SK-N-SH (cell line): ENCODE data around the gene XIRP2. TPM values are rescaled to one million over a fixed set of nuclear protein-coding genes. Genes with fewer than 3 reads are reported as not detected.

Source experiments
- CTCF ChIA-PET: fragments of 300-600, 350-600 bp; formaldehyde crosslinking; extraction: SDS; loops from one replicate; lab custom pipeline; 2021; lab: Yijun Ruan, JAX
- POLR2A ChIA-PET: fragments of 350-600 bp; sonication (Branson Sonifier 250); formaldehyde crosslinking; extraction: SDS; loops from one replicate; lab custom pipeline; 2020; ENCODE audit warnings: antibody characterized with exemption, inconsistent platforms; lab: Yijun Ruan, JAX
- DNase-seq: peaks from one replicate; pipeline ENCODE4 v3.0.0; 2012
- H2AFZ ChIP-seq: fragments of 200-600 bp; sonication (generic); 2 replicates; pipeline ENCODE4 v1.8.1; 2016; ENCODE audit warnings: antibody characterized with exemption, mild to moderate bottlenecking, low read depth
- H3F3A ChIP-seq: fragments of 200-600 bp; sonication (generic); replicated peaks from 2 replicates; pipeline ENCODE3; 2016; ENCODE audit warnings: antibody characterized with exemption, mild to moderate bottlenecking; ENCODE audit not compliant: insufficient read depth
- H3K27ac ChIP-seq, 2 experiments: fragments of 200-500 bp in 1 of 2; fragments of 200-600 bp in 1 of 2; sonication (Bioruptor generic) in 1 of 2; sonication (generic), shearing (Covaris generic) in 1 of 2; 2 replicates each; pipeline versions ENCODE4 v1.5.1 to v1.6.1; 2014 to 2016; ENCODE audit warnings: low read depth in 2 of 2, inconsistent platforms in 1 of 2, low read length in 1 of 2, mild to moderate bottlenecking in 1 of 2, mixed read lengths in 1 of 2
- H3K27me3 ChIP-seq: fragments of 200-600 bp; sonication (generic), shearing (Covaris generic); 2 replicates; pipeline ENCODE4 v1.6.1; 2016; ENCODE audit warnings: mixed run types; ENCODE audit not compliant: insufficient read depth
- H3K36me3 ChIP-seq, 2 experiments: fragments of 200-500 bp in 1 of 2; fragments of 200-600 bp in 1 of 2; sonication (Bioruptor generic) in 1 of 2; sonication (generic) in 1 of 2; replicated peaks in 1 of 2; 2 replicates each; pipeline versions ENCODE3 to v1.5.1; 2014 to 2016; ENCODE audit warnings: low read length in 1 of 2, mild to moderate bottlenecking in 1 of 2; ENCODE audit not compliant: insufficient read depth in 2 of 2, control insufficient read depth in 1 of 2
- H3K4me1 ChIP-seq, 2 experiments: fragments of 200-500 bp in 1 of 2; fragments of 200-600 bp in 1 of 2; sonication (Bioruptor generic) in 1 of 2; sonication (generic), shearing (Covaris generic) in 1 of 2; 2 replicates each; pipeline versions ENCODE4 v1.5.1 to v1.6.1; 2014 to 2016; ENCODE audit warnings: low read depth in 1 of 2, low read length in 1 of 2, mixed run types in 1 of 2; ENCODE audit not compliant: insufficient read depth in 2 of 2, control insufficient read depth in 1 of 2
- H3K4me2 ChIP-seq: fragments of 200-600 bp; sonication (generic), shearing (Covaris generic); 2 replicates; pipeline ENCODE4 v1.6.1; 2017; ENCODE audit warnings: mixed run types
- H3K4me3 ChIP-seq, 2 experiments: fragments of 200-500 bp in 1 of 2; fragments of 200-600 bp in 1 of 2; sonication (Bioruptor generic) in 1 of 2; sonication (generic), shearing (Covaris generic) in 1 of 2; 2 replicates each; pipeline versions ENCODE4 v1.5.1 to v1.8.1; 2014 to 2016; ENCODE audit warnings: low read depth in 2 of 2, inconsistent platforms in 1 of 2, low read length in 1 of 2, mild to moderate bottlenecking in 1 of 2, mixed read lengths in 1 of 2, moderate library complexity in 1 of 2
- H3K79me2 ChIP-seq: fragments of 200-600 bp; sonication (generic); 2 replicates; pipeline ENCODE4 v1.8.1; 2017; ENCODE audit warnings: mild to moderate bottlenecking; ENCODE audit not compliant: insufficient read depth
- H3K9ac ChIP-seq: fragments of 200-600 bp; sonication (generic); 2 replicates; pipeline ENCODE4 v1.6.1; 2017; ENCODE audit warnings: mixed run types
- H3K9me2 ChIP-seq: fragments of 200-600 bp; sonication (generic); 2 replicates; pipeline ENCODE4 v1.6.1; 2017; ENCODE audit warnings: mixed run types
- H3K9me3 ChIP-seq: fragments of 200-600 bp; sonication (generic); 2 replicates; pipeline ENCODE4 v1.6.1; 2017; ENCODE audit warnings: mixed run types, mild to moderate bottlenecking, moderate library complexity
- H4K20me1 ChIP-seq: fragments of 200-600 bp; sonication (generic); 2 replicates; pipeline ENCODE4 v1.6.1; 2017; ENCODE audit warnings: mild to moderate bottlenecking, mixed run types; ENCODE audit not compliant: insufficient read depth
- CTCF ChIP-seq: fragments of 200-600 bp; sonication (generic); IDR thresholded peaks from 2 replicates; pipeline ENCODE4 v1.6.1; 2017; ENCODE audit warnings: antibody characterized with exemption, mild to moderate bottlenecking, moderate library complexity
- EZH2phosphoT487 ChIP-seq: fragments of 200-600 bp; sonication (generic); IDR thresholded peaks from 2 replicates; pipeline ENCODE4 v1.6.1; 2017; ENCODE audit warnings: low read depth, mixed run types, mild to moderate bottlenecking, antibody characterized with exemption, moderate library complexity, borderline replicate concordance
- FOSL2 ChIP-seq: IDR thresholded peaks from 2 replicates; pipeline ENCODE4 v1.4.0; 2012; ENCODE audit warnings: low read depth, mild to moderate bottlenecking, moderate library complexity, borderline replicate concordance
- FOXM1 ChIP-seq: IDR thresholded peaks from 2 replicates; pipeline ENCODE4 v1.4.0; 2012; ENCODE audit warnings: low read depth, mild to moderate bottlenecking
- GABPA ChIP-seq: IDR thresholded peaks from 2 replicates; pipeline ENCODE4 v1.4.0; 2012; ENCODE audit warnings: low read depth, mild to moderate bottlenecking
- GATA2 ChIP-seq: sonication (generic); formaldehyde crosslinking; IDR thresholded peaks from 2 replicates; pipeline ENCODE4 v1.5.0; 2020; ENCODE audit warnings: mild to moderate bottlenecking, missing genetic modification reagents
- MEF2A ChIP-seq: IDR thresholded peaks from 2 replicates; pipeline ENCODE4 v1.4.0; 2012; ENCODE audit warnings: low read depth, borderline replicate concordance
- NFIC ChIP-seq: IDR thresholded peaks from 2 replicates; pipeline ENCODE4 v1.4.0; 2012; ENCODE audit warnings: borderline replicate concordance
- PBX3 ChIP-seq: IDR thresholded peaks from 2 replicates; pipeline ENCODE4; 2012
- POLR2AphosphoS5 ChIP-seq: IDR thresholded peaks from 2 replicates; pipeline ENCODE4 v1.6.1; 2012; ENCODE audit warnings: low read depth, low read length
- RAD21 ChIP-seq: IDR thresholded peaks from 2 replicates; pipeline ENCODE4 v1.6.1; 2012; ENCODE audit warnings: mild to moderate bottlenecking, low read length
- RFX5 ChIP-seq: IDR thresholded peaks from 2 replicates; pipeline ENCODE4 v1.6.1; 2012; ENCODE audit warnings: mild to moderate bottlenecking, improper control_type of control experiment, low read length
- RXRA ChIP-seq: IDR thresholded peaks from 2 replicates; pipeline ENCODE4 v1.4.0; 2012; ENCODE audit warnings: low read depth, mild to moderate bottlenecking, borderline replicate concordance
- TCF12 ChIP-seq: IDR thresholded peaks from 2 replicates; pipeline ENCODE4 v1.4.0; 2012
- WGBS: methylation state at CpG from one replicate; pipeline ENCODE4 v1.1.6; 2017; ENCODE audit warnings: low lambda C conversion rate; 5-methylcytosine and 5-hydroxymethylcytosine counted together
- polyA plus RNA-seq, 3 experiments: library from polyadenylated mRNA; depleted of rRNA; stranded (reverse); fragments of >200 nt; gene quantifications; 2 replicates each; pipeline ENCODE4 v1.2.3, GENCODE V29; 2012
- TF ChIP-seq, protein P1 (sequence below): IDR thresholded peaks from 2 replicates; pipeline ENCODE4 v1.4.0; 2012; ENCODE audit warnings: low read depth

XIRP2 gene
- polyA plus RNA-seq, 1 of the 3 experiments (the other 2 are of a cell fraction): 0.02 TPM

DNA sequence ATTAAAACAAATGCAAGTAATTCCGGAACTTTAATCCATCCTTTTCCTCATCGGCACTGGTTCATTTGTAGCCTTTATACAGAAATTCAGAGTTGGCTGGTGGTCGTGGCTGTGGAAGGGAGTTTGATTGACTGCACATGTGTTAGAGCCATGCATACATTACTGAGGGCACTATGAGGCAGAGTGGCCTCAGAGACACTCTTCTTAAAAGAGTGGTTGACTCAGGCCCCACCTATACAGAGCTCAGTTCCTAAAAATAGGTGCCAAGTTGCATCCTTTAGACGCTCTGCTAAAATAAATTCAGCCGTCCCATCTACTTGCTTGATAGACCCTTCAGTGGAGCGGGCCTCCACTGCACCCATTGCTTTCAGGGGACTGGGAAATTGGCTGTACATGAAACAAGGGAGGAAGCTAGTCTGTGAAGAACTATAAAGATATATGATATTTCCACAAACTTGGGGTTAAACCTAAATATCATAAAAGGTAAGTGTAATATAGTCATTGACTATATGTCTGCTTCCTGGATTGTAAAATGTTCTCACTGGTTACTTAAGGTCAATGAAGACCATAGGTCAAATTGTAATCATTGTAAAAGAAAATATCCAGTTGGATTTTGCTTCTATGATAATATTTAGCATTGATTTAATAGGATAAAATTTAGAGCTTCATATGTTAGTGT, 298.9 kb downstream of the XIRP2 start:
- no peak for DNase-seq
- Histone ChIP-seq H3K36me3 (no peaks in the 10 kb centered on the region), H3K9me3 (no peaks in the 10 kb centered on the region), H3K9me2 (no peaks in the 10 kb centered on the region), H3K27me3 (no peaks in the 10 kb centered on the region), H3K27ac (no peak overlapping the region), H3K4me1 (no peaks in the 10 kb centered on the region; a peak in 1 of 4 replicates), H4K20me1 (no peaks in the 10 kb centered on the region), H3K79me2 (no peaks in the 10 kb centered on the region), H3K9ac (no peak overlapping the region), H2AFZ (no peak overlapping the region), H3K4me2 (no peak overlapping the region), H3K4me3 (no peak overlapping the region), H3F3A (peaks cover 11% of the 10 kb centered on the region)
- TF ChIP-seq TCF12: no peak
- no peak for TF ChIP-seq PBX3
- TF ChIP-seq CTCF: no peak
- TF ChIP-seq NFIC: no peak
- TF ChIP-seq EZH2phosphoT487: no peak
- no peak for TF ChIP-seq RXRA
- TF ChIP-seq FOSL2: no peak
- TF ChIP-seq POLR2AphosphoS5: no peak
- TF ChIP-seq, protein P1, sequence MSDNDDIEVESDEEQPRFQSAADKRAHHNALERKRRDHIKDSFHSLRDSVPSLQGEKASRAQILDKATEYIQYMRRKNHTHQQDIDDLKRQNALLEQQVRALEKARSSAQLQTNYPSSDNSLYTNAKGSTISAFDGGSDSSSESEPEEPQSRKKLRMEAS: no peak
- no peak for TF ChIP-seq GATA2 (CRISPR knock-in tag)
- TF ChIP-seq MEF2A: no peak
- no peak for TF ChIP-seq GABPA
- no peak for TF ChIP-seq RAD21
- no peak for TF ChIP-seq FOXM1
- no peak for TF ChIP-seq RFX5
- ChIA-PET POLR2A (no interaction called here), CTCF (no interaction called here)
- 76% methylated on average over 6 of the region's 6 CpGs for WGBS
